HCT116 (cell line): ENCODE measurements around the gene SPRN. TPM values are rescaled to one million over a fixed set of nuclear protein-coding genes. Genes with fewer than 3 reads are reported as not detected.

Experiments used
- ATAC-seq: fragments of 200-7000 bp; cut with Tn5 transposase; 2 replicates; pipeline ENCODE4 v1.9.1; 2020; ENCODE audit warnings: mild to moderate bottlenecking, moderate library complexity
- BruUV-seq: library from RNA; stranded (reverse); fragments of 400-500 nt; replicated peaks from 2 replicates; lab custom pipeline; 2021; lab: Mats Ljungman, UMichigan
- CTCF ChIA-PET: fragments of 300-600 bp; sonication (Branson Sonifier 250); formaldehyde crosslinking; loops from one replicate; lab custom pipeline; 2021; ENCODE audit warnings: antibody characterized with exemption; lab: Charles Lee
- POLR2A ChIA-PET: fragments of 300-600, 350-600 bp; sonication (Branson Sonifier 250); formaldehyde crosslinking; loops from one replicate; lab custom pipeline; 2021; ENCODE audit warnings: antibody characterized with exemption; lab: Charles Lee
- RAD21 ChIA-PET, 2 experiments: fragments of 300-600 bp; sonication (Branson Sonifier 250); formaldehyde crosslinking; loops; one replicate each; lab custom pipeline; 2023; ENCODE audit warnings: low total read pairs in 2 of 2; ENCODE audit not compliant: uncharacterized antibody in 2 of 2, unreplicated experiment in 2 of 2, low non-redundant PET in 1 of 2; lab: Charles Lee
- DNase-seq: peaks from one replicate; pipeline ENCODE4 v3.0.0-alpha.2; 2010; ENCODE audit warnings: low read depth, low spot score
- H2AFZ ChIP-seq: fragments of 200-600 bp; shearing (Covaris generic), sonication (generic); 2 replicates; pipeline ENCODE4 v1.6.1; 2017; ENCODE audit warnings: low read depth, mixed run types, mixed read lengths, antibody characterized with exemption, low read length; ENCODE audit not compliant: poor library complexity, severe bottlenecking
- H3K27ac ChIP-seq: 2 replicates; pipeline ENCODE4 v1.5.1; 2012; ENCODE audit warnings: low read depth, low read length
- H3K27me3 ChIP-seq: fragments of 200-600 bp; sonication (generic); 2 replicates; pipeline ENCODE4 v1.6.1; 2016; ENCODE audit warnings: mixed run types, low read length, mixed read lengths; ENCODE audit not compliant: insufficient read depth
- H3K36me3 ChIP-seq, 2 experiments: fragments of 200-500 bp in 1 of 2; fragments of 200-600 bp in 1 of 2; sonication (Bioruptor generic) in 1 of 2; sonication (generic) in 1 of 2; 2 replicates each; pipeline versions ENCODE4 v1.5.1 to v1.6.1; 2014 to 2016; ENCODE audit warnings: low read length in 2 of 2, inconsistent platforms in 1 of 2, mixed read lengths in 1 of 2, mixed run types in 1 of 2; ENCODE audit not compliant: insufficient read depth in 2 of 2, control insufficient read depth in 1 of 2
- H3K4me1 ChIP-seq, 2 experiments: fragments of 200-600 bp in 1 of 2; sonication (generic) in 1 of 2; 2 replicates each; pipeline versions ENCODE4 v1.5.1 to v1.6.1; 2012 to 2017; ENCODE audit warnings: low read length in 2 of 2, inconsistent platforms in 1 of 2, mild to moderate bottlenecking in 1 of 2, mixed read lengths in 1 of 2, mixed run types in 1 of 2, moderate library complexity in 1 of 2; ENCODE audit not compliant: insufficient read depth in 2 of 2, control insufficient read depth in 1 of 2
- H3K4me2 ChIP-seq: fragments of 200-600 bp; sonication (generic); 2 replicates; pipeline ENCODE4 v1.6.1; 2017; ENCODE audit warnings: mixed run types, low read length, mixed read lengths
- H3K4me3 ChIP-seq, 2 experiments: fragments of 200-600 bp in 1 of 2; sonication (generic) in 1 of 2; replicated peaks in 1 of 2; 2 replicates each; pipeline ENCODE4 v1.5.1; 2011 to 2016; ENCODE audit warnings: low read length in 2 of 2, control low read depth in 1 of 2, low read depth in 1 of 2, mild to moderate bottlenecking in 1 of 2, mixed read lengths in 1 of 2, mixed run types in 1 of 2
- H3K79me2 ChIP-seq: fragments of 200-600 bp; sonication (generic); 2 replicates; pipeline ENCODE4 v1.6.1; 2017; ENCODE audit warnings: mild to moderate bottlenecking, mixed run types, low read length, moderate library complexity, mixed read lengths; ENCODE audit not compliant: insufficient read depth
- H3K9ac ChIP-seq: fragments of 200-600 bp; sonication (generic); 2 replicates; pipeline ENCODE4 v1.6.1; 2016; ENCODE audit warnings: low read length, mixed read lengths
- H3K9me2 ChIP-seq: fragments of 200-600 bp; sonication (generic), shearing (Covaris generic); 2 replicates; pipeline ENCODE4 v1.6.1; 2017; ENCODE audit warnings: mixed run types, mild to moderate bottlenecking, moderate library complexity; ENCODE audit not compliant: insufficient read depth
- H3K9me3 ChIP-seq, 2 experiments: fragments of 200-500 bp in 1 of 2; fragments of 200-600 bp in 1 of 2; sonication (Bioruptor generic) in 1 of 2; sonication (generic) in 1 of 2; 2 replicates each; pipeline ENCODE4 v1.6.1; 2014 to 2017; ENCODE audit warnings: low read length in 2 of 2, mixed read lengths in 2 of 2, inconsistent platforms in 1 of 2, low read depth in 1 of 2, mild to moderate bottlenecking in 1 of 2, mixed run types in 1 of 2, moderate library complexity in 1 of 2; ENCODE audit not compliant: control insufficient read depth in 1 of 2, insufficient read depth in 1 of 2
- H4K20me1 ChIP-seq: fragments of 200-600 bp; sonication (generic), shearing (Covaris generic); 2 replicates; pipeline ENCODE4 v1.6.1; 2017; ENCODE audit warnings: mixed run types, mild to moderate bottlenecking, moderate library complexity; ENCODE audit not compliant: insufficient read depth
- ATF3 ChIP-seq: IDR thresholded peaks from 2 replicates; pipeline ENCODE4 v1.6.1; 2012
- CEBPB ChIP-seq: IDR thresholded peaks from 2 replicates; pipeline ENCODE4 v1.6.1; 2012; ENCODE audit warnings: low read depth
- ELF1 ChIP-seq: IDR thresholded peaks from 2 replicates; pipeline ENCODE4 v1.6.1; 2012; ENCODE audit warnings: low read depth, borderline replicate concordance
- EZH2phosphoT487 ChIP-seq: fragments of 200-600 bp; IDR thresholded peaks from 2 replicates; pipeline ENCODE4 v1.6.1; 2018; ENCODE audit warnings: antibody characterized with exemption, borderline replicate concordance
- JUND ChIP-seq: IDR thresholded peaks from 2 replicates; pipeline ENCODE4 v1.6.1; 2012
- SP1 ChIP-seq: IDR thresholded peaks from 2 replicates; pipeline ENCODE4 v1.6.1; 2012; ENCODE audit warnings: low read depth
- ZBTB33 ChIP-seq: IDR thresholded peaks from 2 replicates; pipeline ENCODE4 v1.6.1; 2011; ENCODE audit warnings: mild to moderate bottlenecking, low read length, moderate library complexity; ENCODE audit not compliant: insufficient replicate concordance; ENCODE audit errors: extremely low read depth
- ZFX ChIP-seq: fragments of 450-650 bp; IDR thresholded peaks from 2 replicates; pipeline ENCODE4 v1.6.1; 2017
- ZNF274 ChIP-seq: fragments of 200-500 bp; sonication (Bioruptor generic); IDR thresholded peaks from 2 replicates; pipeline ENCODE4 v1.6.1; 2014; ENCODE audit warnings: mild to moderate bottlenecking, low read depth, low read length, inconsistent platforms
- intact Hi-C: fragments of 100-400 bp; cut with micrococcal nuclease; formaldehyde crosslinking; loops from 2 replicates; pipeline ENCODE4 v1.10.0; 2022
- total RNA-seq: library from RNA; stranded (reverse); gene quantifications from one replicate; pipeline ENCODE4 v1.2.1, GENCODE V29; 2021; ENCODE audit not compliant: unreplicated experiment
- TF ChIP-seq, protein P1 (sequence below), 3 experiments: fragments of 200-600 bp in 1 of 3; sonication (generic) in 1 of 3; IDR thresholded peaks in 2 of 3; conservative IDR thresholded peaks in 1 of 3; 2 replicates each; pipeline ENCODE4 v1.5.1; 2012 to 2017; ENCODE audit warnings: low read depth in 2 of 3, low read length in 2 of 3, antibody characterized with exemption in 1 of 3, borderline replicate concordance in 1 of 3, control low read depth in 1 of 3, mild to moderate bottlenecking in 1 of 3, mixed read lengths in 1 of 3, mixed run types in 1 of 3, moderate library complexity in 1 of 3; ENCODE audit not compliant: insufficient read depth in 1 of 3
- TF ChIP-seq, protein P2 (sequence below): IDR thresholded peaks from 2 replicates; pipeline ENCODE4 v1.6.1; 2012

The SPRN gene
- total RNA-seq, 1 experiment from 2014 or later = not detected

- Histone ChIP-seq H3K9me3 (no peaks in the 10 kb centered on the region), H3K9ac (no peak overlapping the region), H3K79me2 (peaks cover 15% of the 10 kb centered on the region), H3K4me2 (peak overlapping the region; percentile 39; the same call in 1 of the 2 replicates), H2AFZ (no peak overlapping the region), H3K9me2 (no peaks in the 10 kb centered on the region), H3K36me3 (0 out of 4 replicates have a peak, but pooled peaks cover 0 to under 1% of the 10 kb centered on the region in 2 experiments), H3K4me3 (no peak overlapping the region), H3K27ac (no peak overlapping the region), H3K27me3 (no peaks in the 10 kb centered on the region), H3K4me1 (peaks cover 2 to 11% of the 10 kb centered on the region in 2 experiments), H4K20me1 (no peaks in the 10 kb centered on the region)
- ATAC-seq (no peak), DNase-seq (no peak)
- ChIA-PET POLR2A (no interaction called here), CTCF (no interaction called here), RAD21 (no interaction called here)
- intact Hi-C loops = no loop called here
- no TSS peak for BruUV-seq
- TF ChIP-seq ZFX = no peak
- TF ChIP-seq EZH2phosphoT487 = no peak
- no peak for TF ChIP-seq ZBTB33
- no peak for TF ChIP-seq JUND
- no peak for TF ChIP-seq SP1
- no peak for TF ChIP-seq CEBPB
- TF ChIP-seq, protein P1, sequence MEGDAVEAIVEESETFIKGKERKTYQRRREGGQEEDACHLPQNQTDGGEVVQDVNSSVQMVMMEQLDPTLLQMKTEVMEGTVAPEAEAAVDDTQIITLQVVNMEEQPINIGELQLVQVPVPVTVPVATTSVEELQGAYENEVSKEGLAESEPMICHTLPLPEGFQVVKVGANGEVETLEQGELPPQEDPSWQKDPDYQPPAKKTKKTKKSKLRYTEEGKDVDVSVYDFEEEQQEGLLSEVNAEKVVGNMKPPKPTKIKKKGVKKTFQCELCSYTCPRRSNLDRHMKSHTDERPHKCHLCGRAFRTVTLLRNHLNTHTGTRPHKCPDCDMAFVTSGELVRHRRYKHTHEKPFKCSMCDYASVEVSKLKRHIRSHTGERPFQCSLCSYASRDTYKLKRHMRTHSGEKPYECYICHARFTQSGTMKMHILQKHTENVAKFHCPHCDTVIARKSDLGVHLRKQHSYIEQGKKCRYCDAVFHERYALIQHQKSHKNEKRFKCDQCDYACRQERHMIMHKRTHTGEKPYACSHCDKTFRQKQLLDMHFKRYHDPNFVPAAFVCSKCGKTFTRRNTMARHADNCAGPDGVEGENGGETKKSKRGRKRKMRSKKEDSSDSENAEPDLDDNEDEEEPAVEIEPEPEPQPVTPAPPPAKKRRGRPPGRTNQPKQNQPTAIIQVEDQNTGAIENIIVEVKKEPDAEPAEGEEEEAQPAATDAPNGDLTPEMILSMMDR (IDR thresholded peaks at IDR 0.05 in 2 of 3, conservative IDR thresholded peaks at IDR 0.05 in 1 of 3; ENCODE audit: borderline replicate concordance in 1 of 3, insufficient read depth in 1 of 3, low read depth in 2 of 3, low read length in 2 of 3) = no peak
- no peak for TF ChIP-seq ATF3
- TF ChIP-seq ELF1 = no peak
- no peak for TF ChIP-seq ZNF274
- TF ChIP-seq, protein P2, sequence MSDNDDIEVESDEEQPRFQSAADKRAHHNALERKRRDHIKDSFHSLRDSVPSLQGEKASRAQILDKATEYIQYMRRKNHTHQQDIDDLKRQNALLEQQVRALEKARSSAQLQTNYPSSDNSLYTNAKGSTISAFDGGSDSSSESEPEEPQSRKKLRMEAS = no peak
Measured at GRCh38 chr10:133390597-133391248, 33.7 kb downstream of the SPRN start.
